Activated CD4-positive, alpha-beta T cell treated with anti-CD3 and anti-CD28 coated beads, Interleukin-2, amount 10 ng/mL, durations not matched to agents 7 days and 5 days (primary cell): Measurements from ENCODE around the gene ETDC. TPM values are rescaled to one million over a fixed set of nuclear protein-coding genes. Genes with fewer than 3 reads are reported as not detected.
A peak's percentile ranks its signal among the peaks of the same experiment; 100 is the strongest.
"Not testable (repeated sequence)": the region's sequence is repeated elsewhere in the genome, so short reads cannot be mapped to it uniquely, and the experiment has no call there.

ENCODE experiments used
- CTCF ChIA-PET: fragments of 350-600 bp; sonication (Branson Sonifier 250); formaldehyde crosslinking; loops from one replicate; lab custom pipeline; 2021; ENCODE audit warnings: antibody characterized with exemption; lab: Charles Lee
- POLR2A ChIA-PET: fragments of 350-600 bp; sonication (Branson Sonifier 250); formaldehyde crosslinking; loops from one replicate; lab custom pipeline; 2021; ENCODE audit warnings: antibody characterized with exemption; lab: Charles Lee
- DNase-seq: peaks from one replicate; pipeline ENCODE4 v3.0.0-alpha.2; 2020
- H3K27ac Mint-ChIP-seq: one replicate; pipeline ENCODE4 v1.8.0; 2021; ENCODE audit warnings: mild to moderate bottlenecking, moderate library complexity, mixed read lengths
- H3K27me3 Mint-ChIP-seq: one replicate; pipeline ENCODE4 v1.8.0; 2021; ENCODE audit warnings: mixed read lengths
- H3K36me3 Mint-ChIP-seq: one replicate; pipeline ENCODE4 v1.8.0; 2021; ENCODE audit warnings: low read depth, mixed read lengths
- H3K4me1 Mint-ChIP-seq: one replicate; pipeline ENCODE4 v1.8.0; 2021; ENCODE audit warnings: mixed read lengths
- H3K4me3 Mint-ChIP-seq: one replicate; pipeline ENCODE4 v1.8.0; 2021; ENCODE audit warnings: mild to moderate bottlenecking, moderate library complexity, mixed read lengths
- H3K9me3 Mint-ChIP-seq: one replicate; pipeline ENCODE4 v1.8.0; 2021; ENCODE audit warnings: mixed read lengths
- total RNA-seq, 2 experiments: library from RNA; stranded (reverse); gene quantifications; one replicate each; pipeline ENCODE4 v1.2.3, GENCODE V29; 2021

Gene ETDC
- not detected for total RNA-seq

GRCh38 chrX:135309430-135309923 lies at the start of gene ETDC:
Gene ETDC, plus strand, starts transcription at chrX:135309480. Its CDS starts 0 bp downstream, at chrX:135309480.
- no peaks in the 10 kb centered on the region for H3K27me3 Mint-ChIP-seq
- H3K9me3 Mint-ChIP-seq = peaks cover 12% of the 10 kb centered on the region
- H3K4me3 Mint-ChIP-seq = no peak within 1 kb of the TSS
- ChIA-PET CTCF (no interaction called here), POLR2A (no interaction called here)
- H3K36me3 Mint-ChIP-seq = peaks cover 3% of the 10 kb centered on the region
- H3K27ac Mint-ChIP-seq = no peak within 1 kb of the TSS
- peaks cover 3% of the 10 kb centered on the region for H3K4me1 Mint-ChIP-seq
- DNase-seq = no peak

DNA sequence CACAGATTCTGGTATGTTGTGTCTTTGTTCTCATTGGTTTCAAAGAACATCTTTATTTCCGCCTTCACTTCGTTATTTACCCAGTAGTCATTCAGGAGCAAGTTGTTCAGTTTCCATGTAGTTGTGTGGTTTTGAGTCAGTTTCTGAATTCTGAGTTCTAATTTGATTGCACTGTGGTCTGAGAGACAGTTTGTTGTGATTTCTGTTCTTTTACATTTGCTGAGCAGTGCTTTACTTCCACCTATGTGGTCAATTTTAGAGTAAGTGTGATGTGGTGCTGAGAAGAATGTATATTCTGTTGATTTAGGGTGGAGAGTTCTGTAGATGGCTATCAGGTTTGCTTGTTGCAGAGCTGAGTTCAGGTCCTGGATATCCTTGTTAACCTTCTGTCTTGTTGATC lies 48.3 kb upstream of the ETDC start:
- DNase-seq, CTCF ChIA-PET: not testable (repeated sequence)

GRCh38 chrX:135263376-135263775 lies 45.9 kb upstream of the ETDC start:
- CTCF ChIA-PET, H3K36me3 Mint-ChIP-seq, DNase-seq: not testable (repeated sequence)

More for the DNA sequence above, 48.3 kb upstream of the ETDC start:
- H3K36me3 Mint-ChIP-seq, POLR2A ChIA-PET, H3K4me1 Mint-ChIP-seq, H3K27ac Mint-ChIP-seq, H3K27me3 Mint-ChIP-seq, H3K9me3 Mint-ChIP-seq, H3K4me3 Mint-ChIP-seq: not testable (repeated sequence)

DNA sequence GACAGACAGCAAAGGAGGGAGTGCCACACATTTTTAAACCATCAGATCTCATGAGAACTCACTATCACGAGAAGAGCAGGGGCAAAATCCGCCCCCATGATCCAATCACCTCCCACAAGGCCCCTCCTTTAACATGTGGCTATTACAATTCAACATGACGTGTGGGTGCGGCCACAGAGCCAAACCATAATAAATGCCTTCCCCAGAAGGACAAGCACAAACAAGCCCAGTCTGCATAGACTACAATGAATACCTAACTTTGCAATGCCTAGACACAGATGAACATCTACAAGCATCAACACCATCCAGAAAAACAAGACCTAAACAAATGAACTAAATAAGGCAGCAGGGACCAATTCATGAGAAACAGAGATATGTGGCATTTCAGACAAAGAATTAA lies 45.1 kb upstream of the ETDC start:
- POLR2A ChIA-PET = no interaction called here

More at GRCh38 chrX:135263376-135263775, 45.9 kb upstream of the ETDC start:
- H3K4me3 Mint-ChIP-seq, H3K4me1 Mint-ChIP-seq, H3K9me3 Mint-ChIP-seq, H3K27ac Mint-ChIP-seq, POLR2A ChIA-PET: not testable (repeated sequence)
- peaks cover 11% of the 10 kb centered on the region for H3K27me3 Mint-ChIP-seq

GRCh38 chrX:135273162-135273561 lies 36.1 kb upstream of the ETDC start:
- Mint-ChIP-seq H3K27ac (no peak overlapping the region), H3K4me3 (no peak overlapping the region), H3K4me1 (peaks cover 3% of the 10 kb centered on the region), H3K27me3 (no peaks in the 10 kb centered on the region), H3K9me3 (peaks cover 17% of the 10 kb centered on the region), H3K36me3 (peaks cover 1% of the 10 kb centered on the region)
- no peak for DNase-seq
- ChIA-PET POLR2A (no interaction called here), CTCF (no interaction called here)

More for the DNA sequence above, 45.1 kb upstream of the ETDC start:
- H3K27ac Mint-ChIP-seq = no peak overlapping the region
- H3K36me3 Mint-ChIP-seq = peaks cover 1% of the 10 kb centered on the region
- DNase-seq = no peak
- peaks cover 11% of the 10 kb centered on the region for H3K27me3 Mint-ChIP-seq
- peaks cover 6% of the 10 kb centered on the region for H3K9me3 Mint-ChIP-seq
- CTCF ChIA-PET = no interaction called here
- no peak overlapping the region for H3K4me3 Mint-ChIP-seq
- no peaks in the 10 kb centered on the region for H3K4me1 Mint-ChIP-seq

- Mint-ChIP-seq H3K27ac (no peak overlapping the region), H3K36me3 (peaks cover 1% of the 10 kb centered on the region), H3K27me3 (no peaks in the 10 kb centered on the region), H3K9me3 (peaks cover 31% of the 10 kb centered on the region), H3K4me1 (peaks cover 3% of the 10 kb centered on the region), H3K4me3 (no peak overlapping the region)
- POLR2A ChIA-PET = no interaction called here
- no peak for DNase-seq
- CTCF ChIA-PET = no interaction called here
Observed at GRCh38 chrX:135275973-135276372, 33.3 kb upstream of the ETDC start.

DNA sequence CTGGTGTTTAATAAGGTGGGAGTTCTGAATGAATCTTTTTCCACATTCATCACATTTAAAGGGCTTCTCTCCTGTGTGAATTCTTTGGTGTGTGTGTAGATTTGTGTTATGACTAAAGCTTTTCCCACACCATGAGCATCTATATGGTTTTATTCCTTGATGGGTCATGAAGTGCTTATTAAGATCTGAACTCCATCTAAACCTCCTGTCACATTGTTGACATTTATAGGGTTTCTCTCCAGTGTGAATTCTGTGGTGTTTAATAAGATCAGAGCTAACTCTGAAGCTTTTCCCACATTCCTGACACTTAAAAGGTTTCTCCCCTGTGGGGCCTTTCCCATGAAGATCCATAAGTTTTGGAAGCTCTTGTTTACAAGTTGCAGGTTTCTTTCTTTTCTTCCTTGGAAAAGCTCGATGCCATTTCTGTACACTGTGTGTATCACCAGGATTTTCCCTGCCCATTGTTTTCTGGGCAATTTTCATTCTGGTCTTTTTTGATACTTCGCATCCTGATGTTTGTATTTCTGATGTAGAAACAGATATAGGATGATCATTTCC lies 21.9 kb upstream of the ETDC start:
- POLR2A ChIA-PET = no interaction called here
- no peak for DNase-seq
- Mint-ChIP-seq H3K27me3 (no peaks in the 10 kb centered on the region), H3K36me3 (peaks cover 34% of the 10 kb centered on the region), H3K4me1 (no peaks in the 10 kb centered on the region), H3K27ac (no peak overlapping the region), H3K4me3 (no peak overlapping the region), H3K9me3 (peaks cover 32% of the 10 kb centered on the region)
- CTCF ChIA-PET = interaction anchor here (1.5 kb wide), 1 partner anchor 8 kb away, joined by 4 read pairs; no protein-coding TSS in a partner anchor

GRCh38 chrX:135295238-135295943 lies 13.9 kb upstream of the ETDC start:
- ChIA-PET CTCF (interaction anchor here (0.6 to 1.3 kb wide), 3 partner anchors 8 to 74 kb away, joined by 3 to 4 read pairs (median 3); no protein-coding TSS in a partner anchor), POLR2A (no interaction called here)
- Mint-ChIP-seq H3K4me1 (peaks cover 26% of the 10 kb centered on the region), H3K27me3 (no peaks in the 10 kb centered on the region), H3K27ac (peak overlapping the region; percentile 91), H3K9me3 (peaks cover 9% of the 10 kb centered on the region), H3K4me3 (peak overlapping the region; percentile 79), H3K36me3 (peaks cover 30% of the 10 kb centered on the region)
- peak; percentile 69 for DNase-seq

DNA sequence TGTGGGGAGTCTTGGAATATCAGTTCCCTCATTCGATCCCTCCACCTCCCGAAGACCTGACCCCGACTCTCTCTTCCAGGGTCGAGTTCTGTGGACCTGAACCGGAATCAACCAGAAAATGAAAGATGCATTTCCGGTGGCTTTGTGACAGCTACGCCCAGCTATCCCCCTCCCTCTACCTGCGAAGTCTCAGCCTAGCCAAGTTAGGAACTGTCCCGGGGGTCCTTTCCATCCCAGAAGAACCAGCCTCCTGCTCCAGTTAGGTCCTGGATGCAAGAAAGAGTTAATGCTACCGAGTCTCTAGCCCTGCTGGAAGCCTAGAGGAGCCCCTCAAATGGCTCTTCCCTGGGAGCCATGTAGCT lies 13.4 kb upstream of the ETDC start:
- Mint-ChIP-seq H3K27me3 (no peaks in the 10 kb centered on the region), H3K4me1 (peaks cover 26% of the 10 kb centered on the region), H3K9me3 (peaks cover 6% of the 10 kb centered on the region), H3K4me3 (peak overlapping the region; percentile 79), H3K36me3 (peaks cover 26% of the 10 kb centered on the region), H3K27ac (peak overlapping the region; percentile 91)
- ChIA-PET CTCF (interaction anchor here (0.6 to 1.3 kb wide), 3 partner anchors 9 to 73 kb away, joined by 3 to 4 read pairs (median 3); no protein-coding TSS in a partner anchor), POLR2A (no interaction called here)
- DNase-seq = no peak

DNA sequence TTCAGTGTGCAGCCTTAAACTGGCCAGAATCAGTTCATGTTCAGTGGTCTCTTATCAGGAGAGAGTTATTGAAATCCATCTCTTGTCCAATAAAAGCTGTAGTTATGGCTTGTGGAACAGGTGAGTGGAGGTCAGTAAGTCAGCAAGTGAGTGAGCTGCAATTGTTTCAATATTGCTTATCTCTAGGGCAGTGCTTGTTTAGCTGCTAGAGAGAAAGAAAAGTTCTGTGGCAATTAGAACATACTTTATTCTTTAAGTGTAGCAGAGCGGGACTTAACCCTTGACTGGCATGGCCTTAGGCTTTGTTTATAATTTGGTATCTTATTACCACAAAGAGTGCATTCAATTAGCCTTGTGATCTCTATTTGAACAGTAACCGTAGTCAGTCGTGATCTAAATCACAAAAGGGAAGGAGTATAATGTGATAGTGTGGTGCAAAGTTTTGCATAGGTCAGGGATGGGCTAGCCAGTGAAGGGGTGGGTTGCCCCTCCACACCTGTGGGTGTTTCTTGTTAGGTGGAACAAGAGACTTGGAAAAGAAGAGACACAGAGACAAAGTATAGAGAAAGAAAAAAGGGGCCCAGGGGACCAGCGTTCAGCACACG lies 6.9 kb upstream of the ETDC start:
- CTCF ChIA-PET = interaction anchor here (1.0 kb wide), 1 partner anchor 8 kb away, joined by 4 read pairs; no protein-coding TSS in a partner anchor
- H3K27ac Mint-ChIP-seq = no peak overlapping the region
- H3K36me3 Mint-ChIP-seq = peaks cover 2% of the 10 kb centered on the region
- H3K4me1 Mint-ChIP-seq = peaks cover 4% of the 10 kb centered on the region
- no peak for DNase-seq
- no peak overlapping the region for H3K4me3 Mint-ChIP-seq
- no peaks in the 10 kb centered on the region for H3K27me3 Mint-ChIP-seq
- no peaks in the 10 kb centered on the region for H3K9me3 Mint-ChIP-seq
- POLR2A ChIA-PET = no interaction called here

DNA sequence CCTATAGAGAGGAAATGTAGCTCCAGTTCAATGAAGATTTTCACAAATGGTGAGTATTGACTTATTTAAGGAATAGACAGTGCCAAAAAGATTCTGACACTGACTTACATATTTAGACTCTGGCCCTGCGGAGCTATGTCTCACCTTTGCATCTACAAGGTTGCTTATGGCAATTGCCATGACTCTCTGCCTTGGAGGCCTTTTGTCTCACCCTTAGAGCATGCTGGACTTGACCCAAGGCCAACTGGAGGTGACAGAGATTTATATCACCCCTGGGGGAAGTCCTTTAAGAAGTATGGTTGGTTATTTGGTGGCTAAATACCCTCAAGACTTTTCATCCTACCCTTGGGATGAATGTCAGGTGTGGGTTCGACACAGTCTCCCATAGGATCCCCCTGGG lies 4.5 kb upstream of the ETDC start:
- POLR2A ChIA-PET = no interaction called here
- no peaks in the 10 kb centered on the region for H3K9me3 Mint-ChIP-seq
- H3K27ac Mint-ChIP-seq = no peak overlapping the region
- CTCF ChIA-PET = no interaction called here
- H3K27me3 Mint-ChIP-seq = no peaks in the 10 kb centered on the region
- H3K36me3 Mint-ChIP-seq = no peaks in the 10 kb centered on the region
- H3K4me3 Mint-ChIP-seq = no peak overlapping the region
- DNase-seq = no peak
- H3K4me1 Mint-ChIP-seq = peaks cover 3% of the 10 kb centered on the region

- H3K36me3 Mint-ChIP-seq = no peaks in the 10 kb centered on the region
- peaks cover 3% of the 10 kb centered on the region for H3K4me1 Mint-ChIP-seq
- no peak overlapping the region for H3K27ac Mint-ChIP-seq
- CTCF ChIA-PET = no interaction called here
- DNase-seq = no peak
- no peaks in the 10 kb centered on the region for H3K27me3 Mint-ChIP-seq
- no peaks in the 10 kb centered on the region for H3K9me3 Mint-ChIP-seq
- no peak overlapping the region for H3K4me3 Mint-ChIP-seq
- POLR2A ChIA-PET = no interaction called here
Observed at GRCh38 chrX:135307171-135307570, 2.1 kb upstream of the ETDC start.

DNA sequence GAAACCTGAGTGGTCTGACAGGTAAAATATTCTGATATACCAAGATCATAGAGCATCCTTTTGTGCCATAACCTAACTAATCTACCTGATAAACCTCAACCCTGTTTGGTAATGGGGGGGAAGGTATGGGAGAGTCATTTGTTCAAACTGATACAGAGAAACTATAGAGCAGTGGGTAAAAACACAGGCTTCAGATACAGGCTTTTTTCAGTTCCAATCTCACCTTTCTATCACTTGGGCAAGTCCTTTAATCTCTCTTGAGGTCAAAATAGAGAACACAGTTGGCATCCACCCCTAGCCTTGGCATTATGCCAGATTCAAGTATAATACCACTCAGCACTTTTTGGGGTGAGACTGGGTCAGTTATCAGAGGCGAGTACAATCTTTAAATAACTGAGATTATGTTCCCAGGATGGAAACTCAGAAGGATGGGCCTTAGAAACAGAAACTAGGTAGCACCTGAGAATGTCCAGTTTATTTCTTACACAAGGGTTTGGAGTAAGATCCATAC lies 880 bp upstream of the ETDC start:
- H3K4me1 Mint-ChIP-seq = peaks cover 3% of the 10 kb centered on the region
- no peak overlapping the region for H3K27ac Mint-ChIP-seq
- no peaks in the 10 kb centered on the region for H3K27me3 Mint-ChIP-seq
- no peak overlapping the region for H3K4me3 Mint-ChIP-seq
- CTCF ChIA-PET = no interaction called here
- peaks cover 3% of the 10 kb centered on the region for H3K36me3 Mint-ChIP-seq
- POLR2A ChIA-PET = no interaction called here
- peaks cover 3% of the 10 kb centered on the region for H3K9me3 Mint-ChIP-seq
- DNase-seq = no peak
